HG03565 (cell line): ENCODE measurements around the gene RABGAP1.

Experiments used
- ATAC-seq: cut with Tn5 transposase; IDR thresholded peaks from one replicate; pipeline ENCODE4 v1.9.1; 2021; ENCODE audit warnings: mild to moderate bottlenecking, moderate library complexity; ENCODE audit not compliant: unreplicated experiment

Gene RABGAP1

GRCh38 chr9:123149067-123149466, 208.2 kb downstream of the RABGAP1 start:
- no peak for ATAC-seq

GRCh38 chr9:123150708-123151503, 210.1 kb downstream of the RABGAP1 start:
- ATAC-seq, result no peak
